GM18517 (cell line): Measurements from ENCODE around the gene CYP2A7.
"Not testable (repeated sequence)": the region's sequence is repeated elsewhere in the genome, so short reads cannot be mapped to it uniquely, and the experiment has no call there.

Source experiments
- ATAC-seq: cut with Tn5 transposase; IDR thresholded peaks from one replicate; pipeline ENCODE4 v1.9.1; 2021; ENCODE audit warnings: mild to moderate bottlenecking, moderate library complexity; ENCODE audit not compliant: unreplicated experiment

The CYP2A7 gene

DNA sequence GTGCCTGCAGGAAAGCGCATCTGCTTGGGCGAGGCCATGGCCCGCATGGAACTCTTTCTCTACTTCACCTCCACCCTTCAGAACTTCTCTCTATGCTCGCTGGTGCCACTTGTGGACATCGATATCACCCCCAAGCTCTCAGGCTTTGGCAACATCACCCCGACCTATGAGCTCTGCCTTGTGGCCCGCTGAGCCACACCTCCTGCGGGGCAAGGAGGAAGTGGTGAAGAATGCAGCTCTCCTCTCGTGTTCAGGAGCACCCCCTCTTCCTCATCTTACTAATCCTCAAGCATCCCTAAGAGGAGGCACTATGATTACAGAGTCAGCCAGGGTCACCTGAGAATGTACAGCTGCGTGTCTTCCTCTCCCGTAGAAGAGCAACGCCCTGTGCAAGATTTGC is 17.9 kb upstream of the CYP2A7 start:
- ATAC-seq = not testable (repeated sequence)

DNA sequence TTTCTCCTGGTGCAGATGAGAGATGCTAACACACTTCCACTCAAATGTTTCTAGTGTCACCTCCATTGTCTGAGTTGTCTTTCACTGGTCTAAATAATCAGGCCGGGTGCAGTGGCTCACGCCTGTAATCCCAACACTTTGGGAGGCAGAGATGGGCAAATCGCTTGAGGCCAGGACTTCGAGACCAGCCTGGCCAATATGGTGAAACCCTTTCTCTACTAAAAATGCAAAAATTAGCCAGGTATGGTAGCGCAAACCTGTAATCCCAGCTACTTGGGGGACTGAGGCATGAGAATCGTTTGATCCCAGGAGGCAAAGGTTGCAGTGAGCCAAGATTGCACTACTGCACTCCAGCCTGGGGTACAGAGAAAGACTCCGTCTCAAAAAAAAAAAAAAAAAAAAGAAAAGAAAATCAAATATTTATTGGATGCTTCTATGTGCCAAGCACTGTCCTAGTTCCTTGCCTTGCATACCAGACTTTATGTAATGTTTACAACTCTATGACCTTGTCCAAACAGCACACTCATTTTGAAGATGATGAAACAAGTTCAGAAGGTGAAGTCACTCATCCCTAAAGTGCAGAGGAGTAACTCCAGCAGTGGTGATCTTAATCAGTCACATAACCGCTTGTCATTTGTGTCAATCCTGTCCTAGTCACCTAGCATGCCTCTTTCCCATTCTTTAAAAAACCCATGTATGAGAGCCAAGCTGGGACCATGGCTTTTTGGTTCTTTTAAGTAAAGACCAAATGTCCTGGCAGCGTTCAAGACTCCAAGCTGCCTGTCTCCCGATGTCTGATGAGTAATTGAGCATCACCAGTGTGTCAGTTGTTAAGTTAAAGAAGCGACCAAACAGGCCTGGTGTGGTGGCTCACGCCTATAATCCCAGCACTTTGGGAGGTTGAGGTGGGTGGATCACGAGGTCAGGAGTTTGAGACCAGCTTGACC is 15.1 kb upstream of the CYP2A7 start:
- ATAC-seq = not testable (repeated sequence)

- ATAC-seq = no peak
Measured at GRCh38 chr19:40896418-40896796, 14.4 kb upstream of the CYP2A7 start.

GRCh38 chr19:40893112-40893511 is 11.1 kb upstream of the CYP2A7 start:
- ATAC-seq = no peak

DNA sequence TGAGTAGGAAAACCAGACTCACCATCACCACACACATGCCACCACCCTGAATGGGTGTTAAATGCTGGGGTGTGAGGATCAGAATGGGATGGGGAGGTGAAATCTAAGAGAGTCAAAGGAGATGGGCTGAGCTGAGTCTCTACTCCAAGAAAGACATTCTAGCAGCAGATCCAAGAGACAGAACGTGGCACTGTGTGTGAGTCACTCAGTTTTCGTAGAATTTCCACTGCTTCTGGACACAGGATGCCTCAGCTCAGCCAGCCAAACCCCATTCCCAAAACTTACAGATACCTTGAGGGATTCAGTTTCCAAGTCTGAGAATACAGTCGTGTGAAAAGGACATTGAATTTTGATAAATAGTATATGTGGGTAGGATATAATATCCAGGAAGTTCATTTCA is 7.3 kb upstream of the CYP2A7 start:
- no peak for ATAC-seq

GRCh38 chr19:40888191-40888590 is 6.2 kb upstream of the CYP2A7 start:
- ATAC-seq = no peak

GRCh38 chr19:40884187-40884931 is 2.3 kb upstream of the CYP2A7 start:
- not testable (repeated sequence) for ATAC-seq

DNA sequence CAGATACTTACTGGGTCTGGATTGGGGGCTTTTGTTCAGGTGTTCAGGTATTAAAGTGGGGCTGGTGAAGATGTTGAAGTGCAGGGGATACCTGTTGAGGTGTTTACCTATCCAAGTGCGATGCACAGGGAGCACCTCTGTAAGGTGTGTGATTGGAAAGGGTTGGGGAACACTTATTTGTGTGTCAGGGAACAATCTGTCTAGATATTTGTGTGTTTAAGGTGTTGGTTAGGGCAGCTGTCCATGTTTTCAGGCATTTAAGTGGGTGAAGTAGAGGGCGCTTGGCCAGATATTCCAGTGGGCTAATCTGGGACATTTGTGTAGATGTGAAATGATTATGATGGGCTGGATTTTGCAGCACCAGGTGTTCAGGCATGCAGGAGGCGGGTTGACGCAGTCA is 2.7 kb downstream of the CYP2A7 start:
- ATAC-seq = not testable (repeated sequence)

DNA sequence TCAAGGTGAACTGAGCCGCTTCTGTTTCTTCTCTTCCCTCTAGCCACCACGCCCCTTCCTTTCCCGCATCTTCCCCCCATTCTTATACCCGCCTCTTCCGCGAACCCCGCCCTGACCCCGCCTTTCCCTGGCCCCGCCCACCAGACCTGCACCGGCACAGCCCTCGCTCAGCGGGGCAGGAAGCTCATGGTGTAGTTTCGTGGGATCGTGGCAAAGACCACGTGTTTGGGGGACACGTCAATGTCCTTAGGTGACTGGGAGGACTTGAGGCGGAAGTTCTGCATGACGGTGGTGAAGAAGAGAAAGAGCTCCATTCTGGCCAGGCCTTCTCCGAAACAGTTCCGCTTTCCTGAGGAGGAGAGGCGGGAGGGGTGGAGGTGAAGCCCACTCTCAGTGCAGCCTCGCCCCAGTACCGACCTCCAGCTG is 6.5 kb downstream of the CYP2A7 start:
- ATAC-seq = not testable (repeated sequence)

DNA sequence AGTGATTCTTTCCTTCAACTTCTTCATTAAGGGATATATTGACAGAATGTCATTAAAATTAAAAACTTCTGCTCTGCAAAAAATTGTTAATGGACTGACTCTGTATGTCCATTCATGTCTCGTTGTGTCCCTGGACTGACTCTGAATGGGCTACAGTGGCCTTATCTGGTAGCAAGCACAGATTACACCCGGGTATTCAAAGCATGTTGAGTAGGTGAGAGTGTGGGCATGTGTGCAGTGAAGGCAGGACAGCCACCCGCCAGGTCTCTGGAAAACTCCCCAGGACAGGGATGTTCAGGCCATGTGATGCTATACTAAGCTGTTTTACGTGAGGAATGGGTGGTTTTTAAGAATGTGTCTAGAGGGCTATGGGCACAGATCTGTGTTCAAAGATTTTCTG is 7.2 kb downstream of the CYP2A7 start:
- ATAC-seq = not testable (repeated sequence)

DNA sequence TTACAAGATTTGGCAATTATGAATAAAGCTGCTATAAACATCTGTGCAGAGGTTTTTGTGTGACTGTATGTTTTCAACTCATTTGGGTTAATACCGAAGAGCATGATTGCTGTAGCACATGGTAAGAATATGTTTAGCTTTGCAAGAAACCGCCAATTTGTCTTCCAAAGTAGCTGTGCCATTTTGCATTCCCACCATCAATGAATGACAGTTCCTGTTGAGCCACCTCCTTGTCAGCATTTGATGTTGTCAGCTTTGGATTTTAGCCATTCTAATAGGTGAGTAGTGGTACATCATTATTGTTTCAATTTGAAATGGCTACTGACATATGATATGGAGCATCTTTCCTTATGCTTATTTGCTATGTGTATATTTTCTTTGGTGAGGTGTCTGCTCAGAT is 8.2 kb downstream of the CYP2A7 start:
- ATAC-seq = not testable (repeated sequence)

- ATAC-seq = no peak
Measured at GRCh38 chr19:40872209-40872608, 9.8 kb downstream of the CYP2A7 start.

GRCh38 chr19:40867701-40868100 is 14.3 kb downstream of the CYP2A7 start:
- no peak for ATAC-seq

DNA sequence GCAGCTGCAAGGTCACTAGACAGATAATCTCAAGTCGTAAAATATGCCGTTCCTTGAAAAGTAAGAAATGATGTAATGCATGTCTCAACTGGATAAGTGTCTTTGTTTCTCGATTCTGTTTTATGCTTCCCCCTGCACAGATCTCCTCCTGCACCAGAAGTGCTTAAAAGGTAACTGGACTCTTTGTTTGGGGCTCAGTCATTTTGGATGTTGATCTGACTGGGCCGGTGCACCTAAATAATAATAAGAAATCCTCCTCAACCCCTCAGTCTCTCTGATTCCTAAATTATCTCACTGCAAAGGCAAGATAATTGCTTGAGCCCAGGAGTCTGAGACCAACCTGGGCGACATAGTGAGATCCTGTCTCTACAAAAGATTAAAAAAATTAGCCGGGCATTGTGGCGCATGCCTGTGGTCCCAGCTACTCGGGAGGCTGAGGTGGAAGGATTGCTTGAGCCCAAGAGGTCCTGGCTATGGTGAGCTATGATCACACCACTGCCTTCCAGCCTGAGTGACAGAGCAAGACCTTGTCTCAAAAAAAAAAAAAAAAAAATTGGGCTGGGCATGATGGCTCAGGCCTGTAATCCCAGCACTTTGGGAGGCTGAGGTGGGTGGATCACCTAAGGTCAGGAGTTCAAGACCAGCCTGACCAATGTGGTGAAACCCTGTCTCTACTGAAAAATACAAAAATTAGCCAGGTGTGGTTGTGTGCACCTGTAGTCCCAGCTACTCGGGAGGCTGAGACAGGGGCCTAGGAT is 17.1 kb downstream of the CYP2A7 start:
- not testable (repeated sequence) for ATAC-seq

DNA sequence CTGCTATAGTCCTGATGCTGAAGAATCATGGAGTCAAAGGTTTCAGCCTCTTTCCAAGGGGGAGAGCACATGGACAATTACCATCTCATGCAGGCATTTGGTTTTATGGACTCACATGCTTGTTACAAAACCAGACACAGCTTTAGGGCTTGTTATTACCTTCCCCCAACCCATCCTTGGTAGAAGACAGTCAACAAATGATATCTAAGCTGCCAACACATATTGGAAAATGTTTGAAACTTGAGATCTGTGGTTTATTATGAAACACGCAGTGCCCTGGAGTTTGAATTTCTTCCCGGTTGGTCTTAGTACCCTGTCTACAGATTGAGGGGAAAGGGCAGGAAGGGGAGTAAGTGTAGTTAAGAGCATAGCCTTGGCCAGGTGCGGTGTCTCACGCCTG is 19.2 kb downstream of the CYP2A7 start:
- ATAC-seq = no peak

GRCh38 chr19:40862333-40862732 is 19.7 kb downstream of the CYP2A7 start:
- no peak for ATAC-seq

- no peak for ATAC-seq
Measured at GRCh38 chr19:40858109-40858508, 23.9 kb downstream of the CYP2A7 start.

GRCh38 chr19:40852467-40853152 is 29.4 kb downstream of the CYP2A7 start:
- ATAC-seq = not testable (repeated sequence)

DNA sequence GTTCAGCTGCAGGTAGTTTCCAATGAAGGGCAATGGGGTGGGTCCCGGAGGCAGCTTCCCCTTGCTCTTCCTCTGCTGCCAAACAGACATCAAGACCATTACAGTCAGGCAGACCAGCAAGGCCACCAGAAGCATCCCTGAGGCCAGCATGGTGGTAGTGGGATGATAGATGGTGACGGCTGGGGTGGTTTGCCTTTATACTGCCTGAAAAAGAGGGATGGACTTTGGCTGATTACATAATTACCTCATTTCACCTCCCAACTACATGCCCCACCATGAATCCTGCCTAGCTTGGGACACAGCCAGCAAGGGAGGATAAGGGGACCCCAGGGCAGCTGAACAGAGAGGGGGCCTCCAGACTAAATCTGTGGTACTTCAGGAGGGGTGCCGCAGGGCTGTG is 31.8 kb downstream of the CYP2A7 start, which contains the start of gene CYP2A6:
TSS of gene CYP2A6 (minus strand) at position 171 of the 400 bp plus-strand sequence. CDS start at position 150, 21 bp downstream.
- not testable (repeated sequence) for ATAC-seq

GRCh38 chr19:40846722-40847121 is 35.3 kb downstream of the CYP2A7 start:
- not testable (repeated sequence) for ATAC-seq
